Endothelial cell of umbilical vein (primary cell): ENCODE measurements around the gene BLNK. TPM values are rescaled to one million over a fixed set of nuclear protein-coding genes. Genes with fewer than 3 reads are reported as not detected.

ENCODE experiments used
- BruUV-seq: library from RNA; stranded (reverse); fragments of 400-500 nt; replicated peaks from 2 replicates; lab custom pipeline; 2021; lab: Mats Ljungman, UMichigan
- CTCF ChIA-PET: fragments of 300-600, 350-600 bp; sonication (Branson Sonifier 250); formaldehyde crosslinking; loops from one replicate; lab custom pipeline; 2021; ENCODE audit warnings: antibody characterized with exemption, inconsistent platforms; lab: Charles Lee
- POLR2A ChIA-PET: fragments of 300-600, 350-600 bp; sonication (Branson Sonifier 250); formaldehyde crosslinking; loops from one replicate; lab custom pipeline; 2021; ENCODE audit warnings: antibody characterized with exemption, inconsistent platforms; lab: Charles Lee
- DNase-seq: peaks from one replicate; pipeline ENCODE4 v3.0.0-alpha.2; 2011; ENCODE audit warnings: low read depth, low spot score
- FAIRE-seq: peaks from 2 replicates; lab custom pipeline; 2011; peaks lifted over from hg19 to GRCh38; lab: Jason Lieb, UNC
- H2AFZ ChIP-seq: 2 replicates; pipeline ENCODE4 v1.6.0; 2012; ENCODE audit warnings: low read depth, low read length, control low read depth, inconsistent platforms
- H3K27ac ChIP-seq: 2 replicates; pipeline ENCODE4 v1.5.1; 2011; ENCODE audit warnings: low read depth, mild to moderate bottlenecking, control low read depth, low read length, moderate library complexity; ENCODE audit not compliant: insufficient read depth
- H3K27me3 ChIP-seq, 2 experiments: 2 replicates each; pipeline versions ENCODE4 v1.6.0 to v1.6.1; 2011; ENCODE audit warnings: low read length in 2 of 2, mixed read lengths in 1 of 2; ENCODE audit not compliant: control insufficient read depth in 2 of 2, insufficient read depth in 2 of 2
- H3K36me3 ChIP-seq, 2 experiments: 2 replicates in 1 of 2; 3 replicates in 1 of 2; pipeline ENCODE4 v1.5.1; 2011; ENCODE audit warnings: low read length in 2 of 2, mild to moderate bottlenecking in 1 of 2, moderate library complexity in 1 of 2; ENCODE audit not compliant: control insufficient read depth in 2 of 2, insufficient read depth in 2 of 2; ENCODE audit errors: extremely low read depth in 1 of 2
- H3K4me1 ChIP-seq: 3 replicates; pipeline ENCODE4 v1.5.1; 2011; ENCODE audit warnings: mild to moderate bottlenecking, low read length; ENCODE audit not compliant: control insufficient read depth, insufficient read depth; ENCODE audit errors: extremely low read depth
- H3K4me2 ChIP-seq: 2 replicates; pipeline ENCODE4 v1.6.1; 2011; ENCODE audit warnings: low read length, control low read depth, mixed read lengths; ENCODE audit not compliant: insufficient read depth
- H3K4me3 ChIP-seq, 3 experiments: fragments of 200-600 bp in 1 of 3; sonication (generic), shearing (Covaris generic) in 1 of 3; replicated peaks in 1 of 3; 2 replicates each; pipeline ENCODE4 v1.5.1; 2011 to 2016; ENCODE audit warnings: control low read depth in 3 of 3, low read length in 3 of 3, mild to moderate bottlenecking in 2 of 3, inconsistent platforms in 1 of 3, low read depth in 1 of 3, moderate library complexity in 1 of 3; ENCODE audit not compliant: insufficient read depth in 1 of 3
- H3K79me2 ChIP-seq: 2 replicates; pipeline ENCODE4 v1.6.0; 2012; ENCODE audit warnings: low read length, inconsistent platforms; ENCODE audit not compliant: control insufficient read depth, insufficient read depth
- H3K9ac ChIP-seq: replicated peaks from 2 replicates; pipeline ENCODE3; 2011; ENCODE audit warnings: low read length, control low read depth; ENCODE audit not compliant: insufficient read depth; ENCODE audit errors: extremely low read depth
- H3K9me1 ChIP-seq: replicated peaks from 3 replicates; pipeline ENCODE4 v1.6.0; 2011; ENCODE audit warnings: mild to moderate bottlenecking, low read length; ENCODE audit not compliant: control insufficient read depth, insufficient read depth; ENCODE audit errors: extremely low read depth
- H3K9me3 ChIP-seq: replicated peaks from 2 replicates; pipeline ENCODE4 v1.5.1; 2012; ENCODE audit warnings: low read length, inconsistent platforms; ENCODE audit not compliant: control insufficient read depth, insufficient read depth
- H4K20me1 ChIP-seq: replicated peaks from 2 replicates; pipeline ENCODE3; 2011; ENCODE audit warnings: mild to moderate bottlenecking, low read length; ENCODE audit not compliant: control insufficient read depth, insufficient read depth; ENCODE audit errors: extremely low read depth
- EZH2 ChIP-seq: IDR thresholded peaks from 2 replicates; pipeline ENCODE4 v1.6.1; 2012; ENCODE audit warnings: borderline replicate concordance, low read depth, mild to moderate bottlenecking, moderate library complexity, low read length, inconsistent platforms; ENCODE audit not compliant: severe bottlenecking
- FOS ChIP-seq: IDR thresholded peaks from 2 replicates; pipeline ENCODE4 v1.6.1; 2011; ENCODE audit warnings: mild to moderate bottlenecking, low read length, moderate library complexity, borderline replicate concordance; ENCODE audit not compliant: insufficient read depth
- GATA2 ChIP-seq: IDR thresholded peaks from 2 replicates; pipeline ENCODE4 v1.7.0; 2011; ENCODE audit warnings: low read depth, mild to moderate bottlenecking, moderate library complexity, mixed read lengths, low read length; ENCODE audit not compliant: insufficient read length, insufficient read depth
- JUN ChIP-seq: IDR thresholded peaks from 2 replicates; pipeline ENCODE4 v1.6.1; 2011; ENCODE audit warnings: borderline replicate concordance, low read depth; ENCODE audit not compliant: insufficient read length, insufficient read depth
- MYC ChIP-seq: IDR thresholded peaks from one replicate; pipeline ENCODE4 v1.6.1; 2011; ENCODE audit warnings: mild to moderate bottlenecking, low read depth, low read length
- POLR2A ChIP-seq: IDR thresholded peaks from 2 replicates; pipeline ENCODE4 v1.6.1; 2012; ENCODE audit warnings: low read depth, mild to moderate bottlenecking, control low read depth, low read length
- POLR2AphosphoS5 ChIP-seq: IDR thresholded peaks from 2 replicates; pipeline ENCODE4 v1.6.1; 2012; ENCODE audit warnings: low read depth, mild to moderate bottlenecking, control low read depth, low read length, moderate library complexity; ENCODE audit not compliant: insufficient read depth
- dilution Hi-C: fragments of 300-500 bp; cut with MboI; formaldehyde crosslinking; loops from one replicate; pipeline ENCODE4 v1.15.0; 2019; ENCODE audit warnings: low sequenced_read_pairs; ENCODE audit not compliant: extremely low pct_ligation_motif_present
- intact Hi-C: fragments of 100-400 bp; cut with micrococcal nuclease; formaldehyde crosslinking; loops from one replicate; pipeline ENCODE4 v1.10.0; 2022
- polyA plus RNA-seq, 4 experiments: library from polyadenylated mRNA; depleted of rRNA in 3 of 4; stranded (reverse) in 3 of 4; unstranded in 1 of 4; fragments of >200 nt; gene quantifications; 2 replicates each; pipeline versions ENCODE4 v1.2.1 to v1.2.3, GENCODE V29; 2011 to 2012; ENCODE audit warnings: missing spikeins in 1 of 4
- total RNA-seq: library from RNA; stranded (reverse); gene quantifications from 2 replicates; pipeline ENCODE4 v1.2.3, GENCODE V29; 2021
- TF ChIP-seq, protein P1 (sequence below): IDR thresholded peaks from 2 replicates; pipeline ENCODE4 v1.6.1; 2011; ENCODE audit not compliant: insufficient read depth, insufficient read length
- TF ChIP-seq, protein P2 (sequence below), 2 donors: IDR thresholded peaks; 1 replicate in 1 of 2; 2 replicates in 1 of 2; pipeline ENCODE4 v1.5.1; 2011; ENCODE audit warnings: low read length in 2 of 2, mild to moderate bottlenecking in 2 of 2, moderate library complexity in 2 of 2, control low read depth in 1 of 2, inconsistent platforms in 1 of 2, low read depth in 1 of 2; ENCODE audit not compliant: insufficient read depth in 1 of 2; ENCODE audit errors: extremely low read depth in 1 of 2

Gene BLNK
- total and polyA plus RNA-seq, 2 donors (not counting 3 experiments of a cell fraction or from before 2014, with no cell fraction given), result not detected

DNA sequence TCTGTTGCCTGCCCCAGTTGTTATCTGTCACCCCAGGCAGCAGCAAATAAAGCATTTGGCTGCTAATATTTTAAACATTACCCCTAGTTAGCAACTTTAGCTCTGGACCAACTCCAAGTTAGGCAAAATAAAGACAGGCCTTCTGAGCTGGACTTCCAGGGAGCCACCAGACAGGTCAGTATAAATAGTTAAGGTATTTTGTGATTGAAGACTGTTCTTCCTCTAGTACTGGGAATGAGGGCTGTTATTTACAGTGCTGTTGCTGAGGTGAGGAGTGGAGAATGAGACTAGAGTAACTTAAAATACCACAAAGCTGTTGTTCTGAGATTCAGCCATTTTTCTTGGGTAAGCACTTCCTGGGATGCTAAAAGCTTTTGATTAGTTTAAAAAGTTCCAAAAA, 101.1 kb downstream of the BLNK start:
- FAIRE-seq (no peak), DNase-seq (no peak)
- no peaks in the 10 kb centered on the region for H3K36me3 ChIP-seq
- ChIA-PET POLR2A (no interaction called here), CTCF (interaction anchor here (1.9 kb wide), 1 partner anchor 153 kb away, joined by 8 read pairs; no protein-coding TSS in a partner anchor)
- H3K9me3 ChIP-seq, result no peaks in the 10 kb centered on the region
- no peaks in the 10 kb centered on the region for H3K27me3 ChIP-seq
- no peak overlapping the region for H2AFZ ChIP-seq
- dilution Hi-C loops, result no loop called here
- no peak overlapping the region for H3K4me3 ChIP-seq
- H3K4me2 ChIP-seq, result no peak overlapping the region
- no peak overlapping the region for H3K9ac ChIP-seq
- intact Hi-C loops, result no loop called here
- no peak for TF ChIP-seq JUN
- no TSS peak for BruUV-seq
- no peaks in the 10 kb centered on the region for H3K4me1 ChIP-seq
- H4K20me1 ChIP-seq, result no peaks in the 10 kb centered on the region
- H3K27ac ChIP-seq, result no peak overlapping the region
- H3K9me1 ChIP-seq, result no peaks in the 10 kb centered on the region
- H3K79me2 ChIP-seq, result no peaks in the 10 kb centered on the region

DNA sequence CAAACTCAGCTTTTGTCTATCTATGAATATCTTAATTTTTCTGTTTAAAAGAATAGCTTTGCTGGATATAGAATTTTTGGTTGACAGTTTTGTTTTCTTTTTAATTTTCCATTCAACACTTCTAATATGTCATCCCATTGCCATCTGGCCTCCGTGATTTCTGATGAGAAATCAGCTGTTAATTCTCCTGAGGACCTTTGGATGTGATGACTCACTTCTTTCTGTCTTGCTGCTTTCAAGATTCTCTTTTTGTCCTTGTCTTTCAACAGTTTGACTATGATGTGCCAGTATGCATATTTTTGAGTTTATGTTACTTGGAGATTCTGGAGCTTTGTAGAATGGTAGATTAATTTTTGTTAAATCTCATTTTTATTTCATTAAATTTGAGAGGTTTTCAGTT, 102.8 kb downstream of the BLNK start:
- Histone ChIP-seq H2AFZ (no peak overlapping the region), H3K9me3 (no peaks in the 10 kb centered on the region), H3K4me1 (no peaks in the 10 kb centered on the region), H3K79me2 (no peaks in the 10 kb centered on the region), H3K27ac (no peak overlapping the region), H3K9me1 (no peaks in the 10 kb centered on the region), H3K4me2 (no peak overlapping the region), H4K20me1 (no peaks in the 10 kb centered on the region), H3K36me3 (no peaks in the 10 kb centered on the region), H3K27me3 (no peaks in the 10 kb centered on the region), H3K9ac (no peak overlapping the region), H3K4me3 (no peak overlapping the region)
- TF ChIP-seq EZH2 (no peak), FOS (no peak), POLR2A (no peak), JUN (no peak), POLR2AphosphoS5 (no peak), GATA2 (no peak), MYC (no peak)
- TF ChIP-seq, protein P1, sequence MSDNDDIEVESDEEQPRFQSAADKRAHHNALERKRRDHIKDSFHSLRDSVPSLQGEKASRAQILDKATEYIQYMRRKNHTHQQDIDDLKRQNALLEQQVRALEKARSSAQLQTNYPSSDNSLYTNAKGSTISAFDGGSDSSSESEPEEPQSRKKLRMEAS, result no peak
- TF ChIP-seq, protein P2, sequence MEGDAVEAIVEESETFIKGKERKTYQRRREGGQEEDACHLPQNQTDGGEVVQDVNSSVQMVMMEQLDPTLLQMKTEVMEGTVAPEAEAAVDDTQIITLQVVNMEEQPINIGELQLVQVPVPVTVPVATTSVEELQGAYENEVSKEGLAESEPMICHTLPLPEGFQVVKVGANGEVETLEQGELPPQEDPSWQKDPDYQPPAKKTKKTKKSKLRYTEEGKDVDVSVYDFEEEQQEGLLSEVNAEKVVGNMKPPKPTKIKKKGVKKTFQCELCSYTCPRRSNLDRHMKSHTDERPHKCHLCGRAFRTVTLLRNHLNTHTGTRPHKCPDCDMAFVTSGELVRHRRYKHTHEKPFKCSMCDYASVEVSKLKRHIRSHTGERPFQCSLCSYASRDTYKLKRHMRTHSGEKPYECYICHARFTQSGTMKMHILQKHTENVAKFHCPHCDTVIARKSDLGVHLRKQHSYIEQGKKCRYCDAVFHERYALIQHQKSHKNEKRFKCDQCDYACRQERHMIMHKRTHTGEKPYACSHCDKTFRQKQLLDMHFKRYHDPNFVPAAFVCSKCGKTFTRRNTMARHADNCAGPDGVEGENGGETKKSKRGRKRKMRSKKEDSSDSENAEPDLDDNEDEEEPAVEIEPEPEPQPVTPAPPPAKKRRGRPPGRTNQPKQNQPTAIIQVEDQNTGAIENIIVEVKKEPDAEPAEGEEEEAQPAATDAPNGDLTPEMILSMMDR (IDR thresholded peaks at IDR 0.05; ENCODE audit: extremely low read depth in 1 of 2, insufficient read depth in 1 of 2, low read depth in 1 of 2, low read length in 2 of 2), result no peak
- BruUV-seq, result no TSS peak
- ChIA-PET CTCF (interaction anchor here (1.3 kb wide), 1 partner anchor 61 kb away, joined by 5 read pairs; no protein-coding TSS in a partner anchor), POLR2A (no interaction called here)
- FAIRE-seq (no peak), DNase-seq (no peak)
- intact Hi-C loops (no loop called here), dilution Hi-C loops (no loop called here)
